Thyroid gland (tissue), 4 donors: ENCODE data around the gene RFLNA.

Experiments used
- POLR2A ChIP-seq, 2 donors: fragments of 450-650 bp; IDR thresholded peaks; one replicate each; pipeline ENCODE4 v1.6.1; 2017; ENCODE audit warnings: antibody characterized with exemption in 2 of 2, mild to moderate bottlenecking in 2 of 2, moderate library complexity in 1 of 2
- TF ChIP-seq, protein P1 (sequence below), 6 experiments: fragments of 200-600 bp in 3 of 6; fragments of 450-650 bp in 3 of 6; sonication (generic) in 3 of 6; IDR thresholded peaks; one replicate each; pipeline ENCODE4 v1.5.1; 2016 to 2019; ENCODE audit warnings: antibody characterized with exemption in 6 of 6, mild to moderate bottlenecking in 2 of 6, inconsistent platforms in 1 of 6, moderate library complexity in 1 of 6

- TF ChIP-seq, protein P1, sequence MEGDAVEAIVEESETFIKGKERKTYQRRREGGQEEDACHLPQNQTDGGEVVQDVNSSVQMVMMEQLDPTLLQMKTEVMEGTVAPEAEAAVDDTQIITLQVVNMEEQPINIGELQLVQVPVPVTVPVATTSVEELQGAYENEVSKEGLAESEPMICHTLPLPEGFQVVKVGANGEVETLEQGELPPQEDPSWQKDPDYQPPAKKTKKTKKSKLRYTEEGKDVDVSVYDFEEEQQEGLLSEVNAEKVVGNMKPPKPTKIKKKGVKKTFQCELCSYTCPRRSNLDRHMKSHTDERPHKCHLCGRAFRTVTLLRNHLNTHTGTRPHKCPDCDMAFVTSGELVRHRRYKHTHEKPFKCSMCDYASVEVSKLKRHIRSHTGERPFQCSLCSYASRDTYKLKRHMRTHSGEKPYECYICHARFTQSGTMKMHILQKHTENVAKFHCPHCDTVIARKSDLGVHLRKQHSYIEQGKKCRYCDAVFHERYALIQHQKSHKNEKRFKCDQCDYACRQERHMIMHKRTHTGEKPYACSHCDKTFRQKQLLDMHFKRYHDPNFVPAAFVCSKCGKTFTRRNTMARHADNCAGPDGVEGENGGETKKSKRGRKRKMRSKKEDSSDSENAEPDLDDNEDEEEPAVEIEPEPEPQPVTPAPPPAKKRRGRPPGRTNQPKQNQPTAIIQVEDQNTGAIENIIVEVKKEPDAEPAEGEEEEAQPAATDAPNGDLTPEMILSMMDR (IDR thresholded peaks at IDR 0.05): no peak
- TF ChIP-seq POLR2A (IDR thresholded peaks at IDR 0.05): no peak
These were observed 19.9 kb downstream of the RFLNA start for GRCh38 chr12:124314766-124315165.
